ENCODE data around the gene KRT14.
"Not testable (repeated sequence)": the region's sequence is repeated elsewhere in the genome, so short reads cannot be mapped to it uniquely, and the experiment has no call there.

KRT14 gene

GRCh38 chr17:41623184-41623861 lies 36.6 kb upstream of the KRT14 start:
- DNase-seq (ENCODE audit: low read depth in 2 of 2) = not testable (repeated sequence)

- not testable (repeated sequence) for DNase-seq (ENCODE audit: low read depth in 2 of 2)
These were observed 35.9 kb upstream of the KRT14 start for GRCh38 chr17:41622340-41623183.

- DNase-seq (ENCODE audit: low read depth in 2 of 2) = no peak
These were observed 35.2 kb upstream of the KRT14 start for GRCh38 chr17:41621916-41622315.

- DNase-seq (ENCODE audit: low read depth in 2 of 2) = not testable (repeated sequence)
These were observed 34.7 kb upstream of the KRT14 start for GRCh38 chr17:41621435-41621817.

GRCh38 chr17:41620583-41621434 lies 34.1 kb upstream of the KRT14 start:
- DNase-seq (ENCODE audit: low read depth in 2 of 2) = no peak

- not testable (repeated sequence) for DNase-seq (ENCODE audit: low read depth in 2 of 2)
These were observed 33.4 kb upstream of the KRT14 start for GRCh38 chr17:41619927-41620582.

- DNase-seq (ENCODE audit: low read depth in 2 of 2) = no peak
These were observed 32.6 kb upstream of the KRT14 start for GRCh38 chr17:41619036-41619926.

GRCh38 chr17:41618341-41619035 lies 31.8 kb upstream of the KRT14 start:
- DNase-seq (ENCODE audit: low read depth in 2 of 2) = no peak

GRCh38 chr17:41617698-41618097 lies 31.0 kb upstream of the KRT14 start:
- no peak for DNase-seq (ENCODE audit: low read depth in 2 of 2)

- DNase-seq (ENCODE audit: low read depth in 2 of 2) = no peak
These were observed 30.4 kb upstream of the KRT14 start for GRCh38 chr17:41617136-41617535.

GRCh38 chr17:41616486-41616885 lies 29.8 kb upstream of the KRT14 start:
- DNase-seq (ENCODE audit: low read depth in 2 of 2) = not testable (repeated sequence)

GRCh38 chr17:41615454-41615853 lies 28.8 kb upstream of the KRT14 start:
- no peak for DNase-seq (ENCODE audit: low read depth in 2 of 2)

GRCh38 chr17:41614767-41615166 lies 28.1 kb upstream of the KRT14 start:
- DNase-seq (ENCODE audit: low read depth in 2 of 2) = not testable (repeated sequence)

GRCh38 chr17:41614098-41614497 lies 27.4 kb upstream of the KRT14 start:
- DNase-seq (ENCODE audit: low read depth in 2 of 2) = no peak

GRCh38 chr17:41613277-41614082 lies 26.8 kb upstream of the KRT14 start:
- DNase-seq (ENCODE audit: low read depth in 2 of 2) = no peak

- DNase-seq (ENCODE audit: low read depth in 2 of 2) = not testable (repeated sequence)
These were observed 25.9 kb upstream of the KRT14 start, which contains the start of gene KRT16 for GRCh38 chr17:41612376-41613160. Gene KRT16, minus strand, starts transcription at chr17:41612767. Its CDS starts 79 bp downstream, at chr17:41612688.

- DNase-seq (ENCODE audit: low read depth in 2 of 2) = no peak
These were observed 24.4 kb upstream of the KRT14 start for GRCh38 chr17:41610965-41611640.

Measured in stimulated activated CD8-positive, alpha-beta memory T cell treated with anti-CD3 and anti-CD28 coated beads, Interleukin-15, amount 100 ng/mL, for 48 hours (primary cell).